Measurements from ENCODE around the gene TBCD. TPM values are rescaled to one million over a fixed set of nuclear protein-coding genes. Genes with fewer than 3 reads are reported as not detected.
A peak's percentile ranks its signal among the peaks of the same experiment; 100 is the strongest.

TBCD gene
- total and polyA plus RNA-seq, 2 experiments from 2014 or later: 19.3 to 33.8 TPM

DNA sequence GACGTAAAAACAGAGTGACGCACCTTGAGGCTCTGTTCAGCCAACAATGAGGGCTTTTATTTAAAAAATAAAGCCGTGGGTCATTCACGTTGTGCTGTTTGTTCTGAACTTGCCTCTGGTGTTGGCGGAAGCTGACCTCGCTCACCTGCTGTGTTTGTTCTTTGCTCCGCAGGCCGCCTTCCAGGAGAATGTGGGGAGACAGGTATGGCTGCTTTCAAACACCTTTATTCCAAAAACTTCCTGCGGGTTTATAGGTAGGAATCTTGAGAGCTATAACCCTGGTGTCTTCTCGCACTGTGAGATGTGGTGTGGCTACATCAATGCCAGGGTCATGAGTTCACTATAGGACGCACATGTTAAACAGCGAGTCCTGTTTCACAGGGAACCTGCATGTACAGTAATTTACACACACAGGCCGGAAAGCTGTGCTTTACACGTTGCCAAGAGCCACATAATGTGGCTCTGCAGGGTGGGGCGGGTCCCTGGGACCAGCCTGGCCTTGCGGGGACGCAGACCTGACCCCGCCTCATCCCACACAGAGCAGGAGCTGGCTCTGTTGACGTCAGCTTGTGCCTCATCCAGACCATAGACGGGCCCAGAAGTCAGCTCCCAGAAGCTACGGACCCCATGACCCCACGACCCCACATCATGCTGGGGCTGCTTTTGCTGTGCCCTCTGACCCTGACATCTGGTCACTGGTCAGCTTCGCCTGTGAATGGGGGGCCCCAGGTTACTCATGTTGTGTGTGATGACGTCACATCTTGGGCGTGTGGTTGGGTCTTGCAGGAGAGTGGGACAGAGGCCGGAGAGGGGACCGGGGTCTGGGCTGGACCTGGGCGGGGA is 137.9 kb downstream of the TBCD start:
- Histone ChIP-seq H3K4me3 (no peak overlapping the region), H3F3A (ENCODE audit: insufficient read depth) (0 out of 2 replicates have a peak, but pooled peaks cover 4% of the 10 kb centered on the region), H2AFZ (no peak overlapping the region), H3K27me3 (replicated peaks; ENCODE audit: insufficient read depth) (no peaks in the 10 kb centered on the region), H3K79me2 (ENCODE audit: insufficient read depth) (no peaks in the 10 kb centered on the region; the same call in 1 of the 2 replicates), H3K36me3 (ENCODE audit: low read depth) (no peaks in the 10 kb centered on the region), H3K9ac (no peak overlapping the region), H3K4me2 (ENCODE audit: unreplicated experiment) (no peak overlapping the region), H3K9me2 (ENCODE audit: insufficient read depth) (no peaks in the 10 kb centered on the region), H3K27ac (no peak overlapping the region), H3K4me1 (ENCODE audit: insufficient read depth) (peaks cover 12% of the 10 kb centered on the region), H3K9me3 (ENCODE audit: low read depth) (no peaks in the 10 kb centered on the region), H4K20me1 (ENCODE audit: insufficient read depth) (no peaks in the 10 kb centered on the region)
- DNase-seq: no peak
- in situ Hi-C loops (cut with MboI): no loop called here
- TF ChIP-seq EZH2 (IDR thresholded peaks at IDR 0.05; ENCODE audit: insufficient read depth, poor library complexity, severe bottlenecking): no peak
- TF ChIP-seq EZH2phosphoT487 (IDR thresholded peaks at IDR 0.05; ENCODE audit: insufficient read depth, low read depth): no peak
- WGBS, 2 experiments (ENCODE audit: low coverage in 1 of 2, low lambda C conversion rate in 2 of 2, missing lambda C conversion rate in 2 of 2): 80% methylated on average over 24 to 28 of the region's 28 CpGs

DNA sequence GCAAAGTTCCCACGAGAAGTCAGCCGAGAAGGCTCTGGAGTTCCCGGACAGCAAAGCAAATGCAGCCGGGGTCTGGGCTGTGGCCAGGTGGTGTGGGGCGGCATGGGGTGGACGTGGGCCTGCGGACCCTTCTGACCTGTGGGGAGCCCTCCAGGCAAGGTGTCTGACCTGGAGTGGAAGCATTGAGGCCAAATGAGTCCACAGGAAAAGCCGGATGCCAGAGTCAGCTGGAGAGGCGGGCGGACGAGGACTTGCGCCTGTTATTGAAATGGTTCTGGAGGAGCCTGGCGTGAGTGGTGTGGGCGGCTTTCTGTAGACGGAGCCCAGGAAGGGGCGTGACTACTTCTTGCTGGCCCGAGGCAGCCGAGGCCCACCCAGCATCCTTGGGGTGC is 138.5 kb downstream of the TBCD start:
- no peaks in the 10 kb centered on the region; the same call in 1 of the 2 replicates for H3K79me2 ChIP-seq (ENCODE audit: insufficient read depth)
- no peak for TF ChIP-seq EZH2phosphoT487 (IDR thresholded peaks at IDR 0.05; ENCODE audit: insufficient read depth, low read depth)
- TF ChIP-seq EZH2 (IDR thresholded peaks at IDR 0.05; ENCODE audit: insufficient read depth, poor library complexity, severe bottlenecking): no peak
- DNase-seq: peak; percentile 12
- H3K9ac ChIP-seq: no peak overlapping the region
- in situ Hi-C loops (cut with MboI): no loop called here
- 59 to 67% methylated on average over 17 to 18 of the region's 18 CpGs for WGBS, 2 experiments (ENCODE audit: low coverage in 1 of 2, low lambda C conversion rate in 2 of 2, missing lambda C conversion rate in 2 of 2)
- H3K4me2 ChIP-seq (ENCODE audit: unreplicated experiment): no peak overlapping the region
- H3K27ac ChIP-seq: no peak overlapping the region
- no peak overlapping the region for H3K4me3 ChIP-seq
- 0 out of 2 replicates have a peak, but pooled peaks cover 4% of the 10 kb centered on the region for H3F3A ChIP-seq (ENCODE audit: insufficient read depth)
- no peaks in the 10 kb centered on the region for H3K9me3 ChIP-seq (ENCODE audit: low read depth)
- no peaks in the 10 kb centered on the region for H3K9me2 ChIP-seq (ENCODE audit: insufficient read depth)
- H2AFZ ChIP-seq: no peak overlapping the region
- H3K4me1 ChIP-seq (ENCODE audit: insufficient read depth): peaks cover 10% of the 10 kb centered on the region
- H4K20me1 ChIP-seq (ENCODE audit: insufficient read depth): no peaks in the 10 kb centered on the region
- H3K36me3 ChIP-seq (ENCODE audit: low read depth): no peaks in the 10 kb centered on the region
- H3K27me3 ChIP-seq (replicated peaks; ENCODE audit: insufficient read depth): no peaks in the 10 kb centered on the region

DNA sequence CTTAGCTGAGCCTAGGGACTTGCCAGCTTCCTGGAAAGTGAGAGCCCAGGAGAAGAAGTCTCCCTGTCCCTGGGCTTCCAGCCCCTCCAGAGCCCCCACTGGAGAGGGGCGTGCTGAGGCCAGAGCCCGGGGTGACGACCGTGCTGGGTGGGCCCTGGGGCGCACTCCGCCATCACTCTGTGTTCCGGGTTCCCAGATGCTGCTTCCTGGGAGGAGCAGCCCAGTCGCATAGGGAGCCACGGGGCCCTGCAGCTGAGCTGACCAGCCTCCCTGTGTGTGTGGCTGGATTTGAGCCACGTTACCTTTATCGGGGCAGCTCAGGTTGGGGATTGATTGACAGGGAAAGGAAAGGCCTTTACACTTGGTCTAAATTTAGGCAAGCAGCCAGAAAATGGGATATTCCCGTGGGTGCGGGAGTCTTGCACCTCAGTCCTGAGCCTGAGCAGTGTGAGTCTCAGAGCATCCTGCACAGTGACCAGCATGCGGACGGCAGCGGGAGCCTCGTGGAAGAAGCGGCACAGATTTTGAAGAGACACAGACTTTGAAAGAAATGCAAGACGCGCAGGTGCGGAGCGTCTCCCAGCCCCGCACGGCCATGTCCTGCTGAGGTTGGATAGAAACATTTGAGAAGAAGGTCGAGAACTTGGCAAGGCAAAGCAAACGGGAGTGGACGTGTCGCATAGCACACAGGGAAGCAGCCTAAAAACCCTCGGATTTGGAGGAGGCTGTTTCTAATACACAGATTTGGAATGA is 139.2 kb downstream of the TBCD start:
- Histone ChIP-seq H3K79me2 (ENCODE audit: insufficient read depth) (no peaks in the 10 kb centered on the region; the same call in 1 of the 2 replicates), H3K4me1 (ENCODE audit: insufficient read depth) (peaks cover 3% of the 10 kb centered on the region), H3K4me3 (no peak overlapping the region), H3F3A (ENCODE audit: insufficient read depth) (0 out of 2 replicates have a peak, but pooled peaks cover 2% of the 10 kb centered on the region), H3K9me2 (ENCODE audit: insufficient read depth) (no peaks in the 10 kb centered on the region), H3K27me3 (replicated peaks; ENCODE audit: insufficient read depth) (no peaks in the 10 kb centered on the region), H3K9ac (no peak overlapping the region), H4K20me1 (ENCODE audit: insufficient read depth) (no peaks in the 10 kb centered on the region), H3K4me2 (ENCODE audit: unreplicated experiment) (no peak overlapping the region), H3K9me3 (ENCODE audit: low read depth) (no peaks in the 10 kb centered on the region), H2AFZ (no peak overlapping the region), H3K27ac (no peak overlapping the region), H3K36me3 (ENCODE audit: low read depth) (no peaks in the 10 kb centered on the region)
- in situ Hi-C loops (cut with MboI): no loop called here
- 88 to 89% methylated on average over 29 of the region's 29 CpGs for WGBS, 2 experiments (ENCODE audit: low coverage in 1 of 2, low lambda C conversion rate in 2 of 2, missing lambda C conversion rate in 2 of 2)
- no peak for DNase-seq
- TF ChIP-seq EZH2phosphoT487 (IDR thresholded peaks at IDR 0.05; ENCODE audit: insufficient read depth, low read depth) (no peak), EZH2 (IDR thresholded peaks at IDR 0.05; ENCODE audit: insufficient read depth, poor library complexity, severe bottlenecking) (no peak)

DNA sequence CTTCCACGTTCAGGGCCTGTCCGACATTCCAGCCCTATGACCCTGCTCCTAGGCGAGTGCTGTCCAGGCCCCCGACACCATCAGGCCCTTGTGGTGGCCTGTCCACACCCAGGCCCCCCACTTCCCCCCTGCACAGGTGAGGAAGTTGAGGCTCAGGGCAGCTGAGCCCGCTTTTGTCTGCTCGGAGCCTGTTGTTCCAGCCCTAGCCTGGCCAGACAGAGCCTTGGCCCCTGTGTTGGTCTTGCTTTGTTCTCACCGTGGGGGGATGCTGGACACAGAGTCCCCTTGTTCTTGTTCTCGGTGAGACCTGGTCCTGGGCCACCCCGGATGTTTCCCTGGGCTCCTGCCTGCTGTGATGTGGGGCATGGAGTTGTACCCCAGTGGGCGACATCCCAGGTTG is 140.0 kb downstream of the TBCD start:
- H3F3A ChIP-seq (ENCODE audit: insufficient read depth): no peaks in the 10 kb centered on the region
- no peaks in the 10 kb centered on the region for H3K9me2 ChIP-seq (ENCODE audit: insufficient read depth)
- no peak overlapping the region for H2AFZ ChIP-seq
- H3K4me2 ChIP-seq (ENCODE audit: unreplicated experiment): no peak overlapping the region
- no peak overlapping the region for H3K4me3 ChIP-seq
- no peaks in the 10 kb centered on the region for H4K20me1 ChIP-seq (ENCODE audit: insufficient read depth)
- TF ChIP-seq EZH2phosphoT487 (IDR thresholded peaks at IDR 0.05; ENCODE audit: insufficient read depth, low read depth) (no peak), EZH2 (IDR thresholded peaks at IDR 0.05; ENCODE audit: insufficient read depth, poor library complexity, severe bottlenecking) (no peak)
- H3K9ac ChIP-seq: no peak overlapping the region
- H3K79me2 ChIP-seq (ENCODE audit: insufficient read depth): no peaks in the 10 kb centered on the region; the same call in 1 of the 2 replicates
- no peak overlapping the region for H3K27ac ChIP-seq
- no peak for DNase-seq
- no peaks in the 10 kb centered on the region for H3K27me3 ChIP-seq (replicated peaks; ENCODE audit: insufficient read depth)
- in situ Hi-C loops (cut with MboI): no loop called here
- H3K4me1 ChIP-seq (ENCODE audit: insufficient read depth): no peaks in the 10 kb centered on the region
- no peaks in the 10 kb centered on the region for H3K9me3 ChIP-seq (ENCODE audit: low read depth)
- no peaks in the 10 kb centered on the region for H3K36me3 ChIP-seq (ENCODE audit: low read depth)
- WGBS, 2 experiments (ENCODE audit: low coverage in 1 of 2, low lambda C conversion rate in 2 of 2, missing lambda C conversion rate in 2 of 2): 84 to 92% methylated on average over 8 to 10 of the region's 10 CpGs
